GM18519 (cell line): ENCODE data around the gene POPDC3.
"Not testable (repeated sequence)": the region's sequence is repeated elsewhere in the genome, so short reads cannot be mapped to it uniquely, and the experiment has no call there.

Source experiments
- ATAC-seq: cut with Tn5 transposase; IDR thresholded peaks from one replicate; pipeline ENCODE4 v1.9.1; 2021; ENCODE audit warnings: mild to moderate bottlenecking, moderate library complexity; ENCODE audit not compliant: unreplicated experiment, low FRiP score

Gene POPDC3

GRCh38 chr6:105179244-105180065, at the start of gene POPDC3:
POPDC3 (minus strand) TSS chr6:105180014; CDS start chr6:105161909, 18,105 bp downstream.
- ATAC-seq = peak; percentile 43

GRCh38 chr6:105227295-105227767, 47.5 kb upstream of the POPDC3 start:
- ATAC-seq = no peak

- no peak for ATAC-seq
Observed at GRCh38 chr6:105226598-105227294, 46.9 kb upstream of the POPDC3 start.

GRCh38 chr6:105223242-105223641, 43.4 kb upstream of the POPDC3 start:
- ATAC-seq = no peak

- ATAC-seq = not testable (repeated sequence)
Observed at GRCh38 chr6:105221219-105221618, 41.4 kb upstream of the POPDC3 start.

GRCh38 chr6:105220186-105220585, 40.4 kb upstream of the POPDC3 start:
- ATAC-seq = no peak

GRCh38 chr6:105219218-105219617, 39.4 kb upstream of the POPDC3 start:
- ATAC-seq = not testable (repeated sequence)

- ATAC-seq = no peak
Observed at GRCh38 chr6:105215506-105215905, 35.7 kb upstream of the POPDC3 start.

DNA sequence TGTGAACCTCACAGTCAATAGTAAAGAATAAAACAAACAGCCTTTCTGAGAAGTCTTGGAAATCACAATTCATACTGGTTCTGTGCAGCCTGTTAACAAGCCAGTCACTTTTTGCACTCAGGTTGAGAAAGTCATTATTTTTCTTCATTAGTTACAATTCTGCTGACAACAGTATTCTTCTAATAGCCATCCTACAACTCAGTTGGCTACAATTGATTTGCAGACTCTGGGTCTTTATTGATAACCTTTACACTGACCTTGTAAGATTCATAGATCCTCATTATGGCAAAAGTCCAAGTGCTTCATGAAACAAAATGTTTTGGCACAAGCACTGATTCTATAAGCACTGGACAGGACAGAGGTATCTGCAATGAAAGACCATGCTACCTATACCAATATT, 34.9 kb upstream of the POPDC3 start:
- no peak for ATAC-seq

- no peak for ATAC-seq
Observed at GRCh38 chr6:105213272-105213671, 33.5 kb upstream of the POPDC3 start.

- no peak for ATAC-seq
Observed at GRCh38 chr6:105212587-105212986, 32.8 kb upstream of the POPDC3 start.

GRCh38 chr6:105211831-105212230, 32.0 kb upstream of the POPDC3 start:
- ATAC-seq = no peak

- ATAC-seq = no peak
Observed at GRCh38 chr6:105210932-105211531, 31.2 kb upstream of the POPDC3 start.

DNA sequence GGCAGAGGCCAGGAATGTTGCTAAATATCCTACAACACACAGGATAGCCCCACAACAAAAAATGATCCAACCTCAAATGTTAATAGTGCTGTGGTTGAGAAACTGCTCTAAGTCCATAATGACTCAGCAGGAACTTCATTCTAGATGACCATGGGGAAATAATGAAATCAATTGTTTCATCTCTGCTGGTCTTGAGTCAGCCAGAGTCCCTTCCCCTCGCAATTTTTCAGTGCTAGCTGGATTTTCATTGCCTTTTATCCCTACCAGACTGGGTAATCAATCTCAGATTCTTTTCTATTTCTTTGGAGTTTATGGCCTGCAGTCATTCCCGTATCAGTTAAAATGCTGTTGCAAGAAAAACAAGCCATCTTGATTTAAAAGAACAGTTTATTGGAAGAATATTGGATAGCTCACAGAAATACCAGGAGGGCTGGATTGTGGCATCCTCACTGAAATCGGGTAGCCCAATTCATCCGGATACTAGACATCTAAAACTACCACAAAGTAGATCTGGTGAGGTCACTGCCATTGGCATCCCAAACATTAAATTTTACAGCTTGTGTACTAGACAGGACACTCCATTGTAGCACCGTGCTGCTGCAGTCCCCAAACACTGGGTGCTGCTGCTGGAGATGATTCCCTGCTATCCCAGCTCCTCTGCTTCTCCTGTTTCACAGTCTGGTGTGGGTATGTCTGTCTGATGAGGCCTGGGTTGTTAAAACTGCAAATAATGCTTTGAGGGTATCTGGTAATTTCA, 30.3 kb upstream of the POPDC3 start:
- ATAC-seq = no peak

GRCh38 chr6:105207524-105208269, 27.9 kb upstream of the POPDC3 start:
- ATAC-seq = no peak

- no peak for ATAC-seq
Observed at GRCh38 chr6:105204768-105205167, 25.0 kb upstream of the POPDC3 start.

DNA sequence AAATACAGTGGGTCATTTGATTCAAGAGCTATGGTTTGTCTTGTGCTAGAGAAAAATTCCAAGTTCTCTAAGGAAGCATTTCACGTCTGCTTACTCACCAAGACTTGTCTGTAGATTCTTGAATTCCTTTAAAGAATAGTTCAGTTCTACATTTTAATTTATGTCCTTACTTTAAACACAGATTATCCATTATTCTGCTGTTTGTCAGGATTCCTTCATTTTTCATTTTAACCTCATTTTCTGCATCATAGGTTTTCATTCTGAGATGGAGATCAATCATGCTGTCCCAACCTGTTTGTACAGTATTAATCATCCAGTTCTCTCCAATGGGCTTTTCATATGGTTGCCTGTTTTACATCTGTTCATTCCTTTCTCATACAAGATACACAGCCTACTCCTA, 24.5 kb upstream of the POPDC3 start:
- no peak for ATAC-seq

- ATAC-seq = no peak
Observed at GRCh38 chr6:105202486-105202885, 22.7 kb upstream of the POPDC3 start.

DNA sequence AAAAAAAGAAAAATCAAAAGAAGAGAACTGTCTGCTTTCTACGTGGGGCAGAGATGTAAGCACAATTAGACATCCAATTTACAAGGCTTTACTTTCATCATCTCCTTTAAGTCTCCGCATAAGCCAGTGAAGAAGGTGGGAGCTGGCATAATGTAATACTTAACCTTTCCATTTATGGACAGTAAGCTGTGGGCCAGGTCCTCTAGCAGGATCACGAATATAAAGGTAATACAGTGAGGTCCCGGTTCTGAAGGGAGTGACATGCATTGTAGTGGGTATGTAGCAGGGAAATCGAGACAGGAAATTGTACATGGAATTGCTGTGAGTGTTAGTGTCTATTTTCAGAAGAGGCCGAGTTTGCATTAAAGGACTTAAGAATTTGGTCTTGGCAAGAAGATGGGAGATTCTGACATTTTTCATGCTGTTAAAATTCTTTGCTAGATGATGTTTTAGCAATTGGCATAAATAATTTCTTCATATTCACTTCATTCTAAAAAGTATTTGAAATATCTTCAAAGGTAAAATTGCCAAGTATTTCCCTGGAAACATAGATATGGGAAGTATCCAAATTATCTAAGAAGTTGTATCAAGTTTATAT, 20.4 kb upstream of the POPDC3 start:
- ATAC-seq = no peak
